Hepatocyte (in vitro differentiated cells): Measurements from ENCODE around the gene DNMT3B.

Experiments used
- CTCF ChIP-seq: fragments of 200-600 bp; sonication (generic); IDR thresholded peaks from 2 replicates; pipeline ENCODE4 v1.5.1; 2016; ENCODE audit warnings: antibody characterized with exemption, mild to moderate bottlenecking; ENCODE audit not compliant: poor library complexity
- EZH2 ChIP-seq: fragments of 200-600 bp; sonication (generic); IDR thresholded peaks from 2 replicates; pipeline ENCODE4 v1.6.1; 2016; ENCODE audit warnings: antibody characterized with exemption, mild to moderate bottlenecking, borderline replicate concordance
- EZH2phosphoT487 ChIP-seq: fragments of 200-600 bp; sonication (generic); IDR thresholded peaks from one replicate; pipeline ENCODE4 v1.6.1; 2018; ENCODE audit warnings: antibody characterized with exemption, mild to moderate bottlenecking, low read depth, moderate library complexity; ENCODE audit not compliant: unreplicated experiment, severe bottlenecking

DNA sequence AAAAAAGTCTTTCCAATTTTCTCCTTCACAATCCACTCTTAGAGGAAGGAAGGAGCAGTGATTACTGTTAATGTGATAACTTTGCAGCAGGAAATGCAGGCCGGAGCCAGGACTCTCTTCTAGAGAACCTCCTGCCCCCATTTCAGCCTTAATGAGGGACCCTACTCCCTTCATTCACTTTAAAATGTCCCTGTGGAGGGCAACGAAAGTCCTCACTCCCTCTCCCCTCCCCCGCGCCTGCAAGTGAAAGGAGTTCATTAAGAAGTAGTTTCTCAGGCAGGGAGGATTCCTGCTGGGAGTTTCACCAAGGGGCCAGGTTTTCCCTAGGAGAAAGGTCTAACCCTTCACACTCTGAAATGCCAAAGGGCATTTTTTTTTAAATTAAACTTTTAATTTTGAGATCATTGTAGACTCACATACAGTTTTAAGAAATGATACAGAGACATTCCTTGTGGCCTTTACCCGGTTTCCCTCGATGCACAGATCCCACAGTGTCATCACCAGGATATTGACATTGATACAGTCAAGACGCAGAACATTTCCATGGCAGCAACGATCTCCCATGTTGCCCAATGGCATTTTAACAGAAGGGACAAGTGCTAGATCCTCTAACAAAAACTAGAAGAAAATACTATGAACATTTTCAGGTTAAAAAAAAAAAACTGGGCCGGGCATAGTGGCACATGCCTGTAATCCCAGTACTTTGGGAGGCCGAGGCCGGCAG is 12.1 kb upstream of the DNMT3B start:
- TF ChIP-seq CTCF (no peak), EZH2 (no peak), EZH2phosphoT487 (no peak)
